Left renal cortex interstitium (tissue), 4 donors: ENCODE measurements around the gene ANKRD37. TPM values are rescaled to one million over a fixed set of nuclear protein-coding genes. Genes with fewer than 3 reads are reported as not detected.

Experiments
- DNase-seq, 4 donors: peaks; one replicate each; pipeline ENCODE4 v3.0.0-alpha.2; 2013; ENCODE audit warnings: low read depth in 4 of 4, low spot score in 2 of 4, missing footprints in 1 of 4
- polyA plus RNA-seq, 4 donors: library from polyadenylated mRNA; unstranded; fragments of 120-200 nt; gene quantifications; one replicate each; pipeline ENCODE4 v1.2.1, GENCODE V29; 2013; ENCODE audit not compliant: insufficient read length in 4 of 4

The ANKRD37 gene
- polyA plus RNA-seq, 4 donors: 10.8 to 14.2 (median 12.4) TPM

DNA sequence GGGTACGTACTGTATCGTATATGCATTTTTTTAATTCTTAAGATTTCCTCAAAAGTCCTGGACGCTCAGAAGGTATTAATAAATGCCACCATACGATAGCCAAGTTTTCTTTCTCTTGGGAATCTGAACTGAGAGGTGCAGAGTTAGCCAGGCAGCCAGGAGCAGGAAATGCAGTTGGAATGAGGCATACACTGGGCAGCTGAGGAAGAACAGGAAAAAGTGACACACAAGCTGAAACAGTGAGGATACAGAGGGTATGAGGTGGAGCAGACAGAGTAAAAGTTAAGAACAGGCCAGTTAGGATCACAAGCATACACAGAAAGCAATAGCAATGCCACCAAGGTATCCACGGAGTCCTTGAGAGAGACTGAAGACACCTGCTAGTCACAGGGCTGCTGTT lies 15.8 kb downstream of the ANKRD37 start:
- no peak for DNase-seq

DNA sequence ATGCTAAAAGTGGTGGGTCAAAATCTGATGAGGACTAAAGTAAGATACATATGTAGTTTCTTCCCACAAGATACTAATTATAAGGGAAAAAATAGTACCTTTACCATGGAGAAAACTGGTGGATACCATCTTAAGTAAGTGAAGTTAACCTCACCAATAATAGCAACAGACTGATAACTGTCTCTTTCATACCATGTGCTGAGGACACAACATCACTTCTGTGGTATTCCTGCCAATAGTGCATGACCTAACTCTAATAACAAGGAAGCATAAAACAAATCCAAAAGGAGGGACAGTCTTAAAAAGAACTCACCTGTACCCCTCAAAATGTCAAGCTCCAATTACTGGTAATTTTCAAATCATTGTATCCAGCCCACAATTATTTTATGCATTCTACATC lies 20.3 kb downstream of the ANKRD37 start:
- DNase-seq: no peak

DNA sequence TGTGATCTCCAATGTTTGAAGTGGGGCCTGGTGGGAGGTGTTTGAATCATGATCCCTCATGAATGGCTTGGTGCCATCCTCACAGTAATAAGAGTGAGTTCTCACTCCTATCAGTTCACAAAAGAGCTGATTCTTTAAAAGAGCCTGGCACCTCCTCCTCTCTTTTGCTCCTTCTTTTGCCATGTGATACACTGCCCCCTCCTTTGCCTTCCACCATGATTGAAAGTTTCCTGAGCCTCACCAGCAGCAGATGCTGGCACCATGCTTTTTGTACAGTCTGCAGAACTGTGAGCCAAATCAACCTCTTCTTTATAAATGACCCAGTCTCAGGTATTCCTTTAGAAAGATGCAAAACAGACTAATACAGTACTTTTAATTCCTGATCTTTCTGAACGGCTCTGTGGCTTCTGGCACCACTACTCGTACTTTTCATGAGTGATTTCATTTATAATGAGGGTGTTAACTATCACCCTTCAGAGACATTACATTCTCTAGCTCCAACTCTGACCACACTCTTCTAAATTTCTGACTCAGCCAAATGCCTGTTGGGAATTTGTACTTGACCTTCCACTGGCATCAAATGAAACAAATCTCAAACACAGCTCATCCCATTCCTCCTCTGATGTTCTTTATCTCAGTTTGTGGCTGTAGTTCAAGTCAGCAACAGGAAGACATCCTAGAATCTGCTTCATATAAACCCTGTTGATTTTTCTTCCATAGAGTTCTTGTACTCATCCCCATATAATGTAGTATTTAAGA lies 24.9 kb downstream of the ANKRD37 start:
- no peak for DNase-seq

DNA sequence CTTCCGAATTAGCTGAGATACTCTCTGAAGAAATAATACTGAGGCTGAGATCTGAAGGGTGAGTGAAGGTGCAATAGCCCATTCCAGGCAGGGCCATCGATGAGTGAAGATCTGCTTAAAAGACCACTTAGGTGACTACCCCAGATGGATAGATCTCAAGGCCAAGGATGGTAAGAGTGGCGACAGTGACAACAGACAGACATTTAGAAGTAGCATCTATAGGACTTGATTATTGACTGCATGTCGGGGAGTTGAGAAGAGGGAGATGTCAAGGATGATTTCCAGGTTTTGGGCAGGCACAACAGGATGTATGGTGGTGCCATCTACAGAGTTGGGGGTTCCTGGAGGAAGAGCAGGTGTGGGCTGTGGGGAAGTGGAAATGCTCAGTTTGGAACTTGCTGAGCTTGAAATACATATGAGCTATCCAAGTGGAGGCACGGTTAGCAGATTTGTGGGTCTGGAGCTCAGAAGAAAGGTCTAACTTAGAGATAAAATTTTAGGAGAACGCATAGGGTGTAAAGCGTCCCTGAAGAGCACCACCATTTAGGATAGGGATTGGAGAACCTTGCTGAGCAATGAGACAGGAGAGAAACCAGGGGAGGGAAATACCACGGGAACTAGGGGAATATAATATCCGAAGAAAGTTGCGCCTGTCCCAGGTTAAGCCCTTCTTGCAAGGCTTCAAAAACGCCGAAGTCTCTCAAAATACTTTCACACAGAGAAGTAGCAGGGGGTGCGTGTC lies 28.4 kb downstream of the ANKRD37 start:
- DNase-seq: peak; percentile 2 to 50 (median 39)

DNA sequence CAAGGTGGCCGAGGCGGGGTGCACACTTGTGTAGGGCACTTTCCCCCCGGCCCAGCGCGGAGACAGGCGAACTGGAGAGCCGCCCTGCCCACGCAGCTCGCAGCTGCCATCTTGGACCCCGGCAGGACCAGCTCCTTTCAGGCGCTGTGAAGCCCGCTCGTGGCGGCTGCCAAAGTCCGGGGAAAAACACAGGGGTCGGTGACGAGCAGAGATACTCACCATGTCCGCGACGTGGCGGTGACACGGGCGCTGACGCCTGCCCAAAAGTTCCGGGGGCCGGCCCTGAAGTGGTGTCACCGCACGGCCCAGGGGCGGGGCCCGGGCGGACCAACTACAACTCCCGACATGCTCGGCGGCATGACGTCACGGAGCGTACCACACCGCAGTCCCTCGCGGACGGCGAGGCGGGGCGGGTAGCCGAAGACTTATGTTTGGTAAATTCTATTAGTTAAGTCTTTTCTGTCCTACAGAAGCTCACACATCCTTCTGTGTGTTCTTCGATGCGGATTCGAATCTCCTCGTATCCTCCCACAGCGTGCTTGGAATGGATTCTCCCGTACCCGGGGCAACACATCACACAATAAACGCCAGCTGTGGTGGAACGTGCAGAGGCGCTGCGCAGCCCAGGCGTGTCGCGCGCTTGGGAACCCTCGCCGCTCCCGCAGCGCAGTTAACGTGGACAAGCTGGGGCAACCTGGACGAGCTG lies 29.2 kb downstream of the ANKRD37 start, which contains the start of gene UFSP2:
Gene UFSP2 (minus strand): TSS at position 318 of the 706 bp plus-strand sequence. CDS start 96 bp downstream, at position 222.
- DNase-seq: peak; percentile 87 to 97 (median 93)

DNA sequence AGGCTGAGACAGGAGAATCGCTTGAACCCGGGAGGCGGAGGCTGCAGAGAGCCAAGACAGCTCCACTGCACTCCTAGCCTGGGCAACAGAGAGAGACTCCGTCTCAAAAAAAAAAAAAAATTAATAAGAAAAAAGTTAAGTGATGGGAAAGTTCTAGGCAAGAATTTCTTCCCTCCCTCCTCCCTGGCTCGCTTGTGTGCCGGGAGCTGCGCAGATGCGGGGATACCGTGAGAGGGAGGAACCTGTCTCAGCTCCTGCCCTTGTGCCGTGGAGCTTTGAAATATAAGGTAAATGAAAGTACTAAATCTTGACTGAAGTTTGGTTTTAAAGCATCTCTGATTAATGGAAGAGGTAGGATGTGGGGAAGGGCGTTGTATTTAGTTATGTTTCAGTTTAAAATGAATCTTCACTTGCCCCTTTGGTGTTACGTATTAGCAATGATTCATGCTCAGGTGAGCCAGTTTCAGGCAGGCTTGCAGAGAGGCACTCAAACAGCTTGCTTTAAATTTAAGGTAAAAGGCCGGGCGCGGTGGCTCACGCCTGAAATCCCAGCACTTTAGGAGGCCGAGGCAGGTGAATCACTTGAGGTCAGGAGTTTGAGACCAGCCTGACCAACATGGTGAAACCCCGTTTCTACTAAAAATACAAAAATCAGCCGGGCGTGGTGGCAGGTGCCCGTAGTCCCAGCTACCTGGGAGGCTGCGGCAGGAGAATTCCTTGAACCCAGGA lies 30.5 kb downstream of the ANKRD37 start:
- no peak for DNase-seq

DNA sequence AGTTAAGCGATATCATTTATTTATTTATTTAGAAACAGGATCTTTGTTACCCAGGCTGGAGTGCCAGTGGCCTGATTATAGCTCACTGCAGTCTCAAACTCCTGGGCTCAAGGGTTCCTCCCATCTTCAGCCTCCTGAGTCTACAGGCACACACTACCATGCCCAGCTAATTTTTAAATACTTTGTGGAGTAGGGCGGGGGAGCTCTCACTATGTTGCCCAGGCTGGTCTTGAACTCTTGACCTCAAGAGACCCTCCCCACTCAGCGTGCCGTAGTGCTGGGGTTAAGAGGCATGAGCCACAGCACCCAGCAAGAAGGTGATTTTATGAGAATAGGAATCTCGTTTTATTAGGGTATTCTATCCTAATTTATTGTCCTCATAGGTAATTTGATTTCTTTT lies 33.0 kb downstream of the ANKRD37 start:
- no peak for DNase-seq

DNA sequence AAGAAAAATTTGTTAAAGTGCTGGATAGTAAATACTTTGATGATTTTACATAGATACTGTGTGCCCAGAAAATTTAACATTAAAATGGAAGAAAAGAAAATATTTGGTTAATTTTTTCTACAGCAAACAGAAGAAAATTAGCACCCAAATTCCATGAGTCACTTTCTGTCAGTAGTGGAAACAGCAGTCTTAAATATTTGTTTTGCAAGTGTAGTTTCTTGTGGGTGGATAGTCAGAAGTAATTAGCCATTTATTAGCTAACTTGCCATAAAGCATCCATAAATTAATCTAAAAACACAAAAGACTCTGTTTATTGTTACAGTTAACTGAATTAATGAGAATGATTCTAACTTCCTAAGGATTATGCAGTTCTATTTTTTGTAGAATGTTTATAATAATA lies 38.8 kb downstream of the ANKRD37 start:
- no peak for DNase-seq

DNA sequence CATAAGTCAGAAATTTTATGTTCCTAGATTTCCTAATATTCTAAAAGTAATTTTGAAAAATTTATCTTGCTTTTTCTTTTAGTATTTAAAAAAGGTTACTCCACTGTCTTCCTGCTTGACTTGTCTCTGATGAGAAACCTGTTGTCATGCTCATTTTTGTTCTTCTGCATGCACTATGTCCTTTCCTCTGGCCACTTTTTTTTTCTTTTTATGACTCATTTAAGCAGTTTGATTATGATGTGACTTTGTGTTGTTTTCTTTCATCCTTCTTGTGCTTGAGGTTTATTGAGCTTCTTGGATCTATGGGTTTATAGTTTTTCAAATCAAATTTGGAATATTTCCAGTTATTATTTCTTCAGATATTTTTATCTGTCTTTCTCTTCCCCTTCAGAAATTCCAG lies 41.2 kb downstream of the ANKRD37 start:
- DNase-seq: no peak

DNA sequence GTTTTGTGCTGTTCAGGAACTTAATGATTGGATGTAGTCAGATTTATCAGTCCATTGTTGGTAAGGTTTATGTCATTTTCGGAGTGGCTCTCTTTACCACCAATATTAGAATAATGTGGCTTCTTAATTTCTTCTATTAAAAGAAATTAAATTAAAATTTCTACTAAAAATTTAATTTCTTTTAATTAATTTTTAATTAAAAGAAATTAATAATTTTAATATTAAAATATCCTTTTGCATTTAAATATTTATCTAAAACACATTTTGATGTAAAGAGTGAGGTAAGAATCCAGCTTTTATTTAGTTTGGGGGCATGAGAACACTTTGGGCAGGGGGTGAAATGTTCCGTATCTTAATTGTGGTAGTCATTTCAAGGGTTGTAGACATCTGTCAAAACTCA lies 44.8 kb downstream of the ANKRD37 start:
- DNase-seq: no peak

DNA sequence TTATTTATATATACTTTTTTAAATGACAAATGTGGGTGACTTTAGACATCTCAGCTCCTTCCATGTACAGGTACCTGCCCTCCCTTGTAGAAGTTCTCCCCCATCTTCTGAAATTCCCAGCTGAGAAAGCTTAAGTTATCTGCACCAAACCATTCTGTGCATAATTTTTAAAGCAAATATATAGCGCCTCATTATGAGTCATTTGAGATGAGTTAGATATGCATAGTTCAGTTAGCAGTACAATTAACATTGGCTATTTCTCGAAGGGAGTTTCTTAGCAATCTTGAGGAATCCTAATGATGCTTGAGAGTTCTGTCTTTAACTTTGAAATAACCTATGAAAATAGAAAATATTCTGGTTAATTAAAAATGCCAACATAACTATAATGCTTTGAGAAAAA lies 48.6 kb downstream of the ANKRD37 start:
- no peak for DNase-seq

Other genes starting within 250 kb of the ANKRD37 start
- 10 to 100 TPM; 42.1 to 53.6 (median 45.5) TPM for gene CFAP97, start 192.8 kb upstream of the ANKRD37 start, polyA plus RNA-seq
- 10 to 100 TPM; 20.2 to 28.5 (median 23.5) TPM for gene SNX25, start 187.2 kb upstream of the ANKRD37 start, polyA plus RNA-seq
- gene LRP2BP, start 917 bp upstream of the ANKRD37 start, polyA plus RNA-seq: 1 to 10 TPM; 2.0 to 7.3 (median 3.4) TPM
- gene UFSP2, start 29.1 kb downstream of the ANKRD37 start, polyA plus RNA-seq: 10 to 100 TPM; 56.5 to 89.3 (median 72.2) TPM
- 1 to 10 TPM; 1.7 to 3.8 (median 2.5) TPM for gene CCDC110, start 74.9 kb downstream of the ANKRD37 start, polyA plus RNA-seq
- gene PDLIM3, start 138.7 kb downstream of the ANKRD37 start, polyA plus RNA-seq: 1 to 10 TPM; 3.8 to 5.4 (median 5.1) TPM